HL-60 (cell line): ENCODE data around the gene CCNE1.
A peak's percentile ranks its signal among the peaks of the same experiment; 100 is the strongest.

ENCODE experiments used
- DNase-seq, 2 experiments: peaks; one replicate each; pipeline ENCODE4 v3.0.0-alpha.2; 2010 to 2020; ENCODE audit warnings: low read depth in 1 of 2, low spot score in 1 of 2
- H3K27ac ChIP-seq: fragments of 250-450 bp; sonication (Bioruptor Pico); replicated peaks from 2 replicates; pipeline ENCODE4 v1.5.1; 2020; ENCODE audit warnings: mild to moderate bottlenecking, moderate library complexity
- H3K27me3 ChIP-seq: fragments of 250-450 bp; sonication (Bioruptor Pico); 2 replicates; pipeline ENCODE4 v1.5.1; 2021; ENCODE audit warnings: mild to moderate bottlenecking, moderate library complexity; ENCODE audit not compliant: insufficient read depth, poor library complexity, severe bottlenecking
- H3K4me3 ChIP-seq: replicated peaks from 2 replicates; pipeline ENCODE4 v1.5.1; 2011; ENCODE audit warnings: mild to moderate bottlenecking, control low read depth, low read length; ENCODE audit not compliant: insufficient read depth
- CTCF ChIP-seq: IDR thresholded peaks from one replicate; pipeline ENCODE4 v1.5.1; 2011; ENCODE audit warnings: low read length, control low read depth, inconsistent platforms; ENCODE audit not compliant: insufficient read depth
- GABPA ChIP-seq: IDR thresholded peaks from 2 replicates; pipeline ENCODE4 v1.6.1; 2012; ENCODE audit warnings: low read depth
- POLR2AphosphoS5 ChIP-seq: IDR thresholded peaks from 2 replicates; pipeline ENCODE4 v1.6.1; 2012; ENCODE audit warnings: low read depth
- REST ChIP-seq: IDR thresholded peaks from 2 replicates; pipeline ENCODE4 v1.6.1; 2012; ENCODE audit warnings: low read depth; ENCODE audit not compliant: insufficient replicate concordance
- SPI1 ChIP-seq: IDR thresholded peaks from 2 replicates; pipeline ENCODE4 v1.6.1; 2012; ENCODE audit warnings: low read depth, mild to moderate bottlenecking, borderline replicate concordance

Gene CCNE1

GRCh38 chr19:29841559-29842367 is 30.0 kb downstream of the CCNE1 start:
- TF ChIP-seq POLR2AphosphoS5: no peak
- no peak for TF ChIP-seq REST
- TF ChIP-seq CTCF: no peak
- no peak for TF ChIP-seq GABPA
- TF ChIP-seq SPI1: no peak
- Histone ChIP-seq H3K4me3 (no peak overlapping the region), H3K27me3 (no peaks in the 10 kb centered on the region), H3K27ac (no peak overlapping the region)
- DNase-seq: no peak

- Histone ChIP-seq H3K4me3 (peak overlapping the region; percentile 38), H3K27ac (peak overlapping the region; percentile 63), H3K27me3 (no peaks in the 10 kb centered on the region)
- DNase-seq: peak; percentile 70 to 82
- no peak for TF ChIP-seq REST
- TF ChIP-seq SPI1: no peak
- TF ChIP-seq GABPA: no peak
- no peak for TF ChIP-seq CTCF
- TF ChIP-seq POLR2AphosphoS5: no peak
Measured at GRCh38 chr19:29842471-29843179, 30.8 kb downstream of the CCNE1 start.

- no peaks in the 10 kb centered on the region for H3K27me3 ChIP-seq
- peak in 1 of 2 experiments; percentile 56 for DNase-seq
- TF ChIP-seq GABPA (no peak), POLR2AphosphoS5 (no peak), SPI1 (no peak), REST (no peak), CTCF (no peak)
- H3K4me3 ChIP-seq: peak overlapping the region; percentile 38
- H3K27ac ChIP-seq: peak overlapping the region; percentile 63
Measured at GRCh38 chr19:29843180-29844051, 31.6 kb downstream of the CCNE1 start.
